GM12872 (cell line): Measurements from ENCODE around the gene TRIM47.

ENCODE experiments used
- CTCF ChIP-seq: IDR thresholded peaks from 3 replicates; pipeline ENCODE4 v1.5.1; 2011; ENCODE audit warnings: low read depth, mild to moderate bottlenecking, low read length, moderate library complexity; ENCODE audit not compliant: insufficient read depth

Gene TRIM47

GRCh38 chr17:75904749-75905521, 26.6 kb upstream of the TRIM47 start, which contains the start of gene MRPL38:
MRPL38 (minus strand) TSS chr17:75904884; CDS start chr17:75904875, 9 bp downstream.
- peak; percentile 87 for TF ChIP-seq CTCF

- TF ChIP-seq CTCF = no peak
Measured at GRCh38 chr17:75902406-75902805, 24.0 kb upstream of the TRIM47 start.

DNA sequence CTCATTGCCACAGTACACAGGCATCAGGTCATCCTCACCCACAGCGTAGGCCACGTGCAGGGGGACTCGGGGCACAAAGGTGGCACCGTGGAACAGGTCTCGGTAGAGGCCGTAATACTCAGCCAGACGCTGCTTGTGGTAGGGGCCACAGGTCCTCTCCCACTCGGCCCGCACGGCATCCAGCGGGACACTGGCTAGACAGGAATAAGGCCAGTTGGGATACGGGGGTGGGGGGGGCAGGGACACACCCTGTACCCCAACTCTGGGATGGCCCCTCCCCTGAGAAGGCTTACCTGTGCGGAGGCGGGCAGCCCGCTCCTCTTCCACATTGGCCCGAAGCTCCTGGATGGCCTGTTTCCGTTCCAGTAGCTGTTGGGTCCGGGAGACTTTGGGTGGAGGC, 23.3 kb upstream of the TRIM47 start:
- no peak for TF ChIP-seq CTCF

- no peak for TF ChIP-seq CTCF
Measured at GRCh38 chr17:75900691-75901533, 22.5 kb upstream of the TRIM47 start.

DNA sequence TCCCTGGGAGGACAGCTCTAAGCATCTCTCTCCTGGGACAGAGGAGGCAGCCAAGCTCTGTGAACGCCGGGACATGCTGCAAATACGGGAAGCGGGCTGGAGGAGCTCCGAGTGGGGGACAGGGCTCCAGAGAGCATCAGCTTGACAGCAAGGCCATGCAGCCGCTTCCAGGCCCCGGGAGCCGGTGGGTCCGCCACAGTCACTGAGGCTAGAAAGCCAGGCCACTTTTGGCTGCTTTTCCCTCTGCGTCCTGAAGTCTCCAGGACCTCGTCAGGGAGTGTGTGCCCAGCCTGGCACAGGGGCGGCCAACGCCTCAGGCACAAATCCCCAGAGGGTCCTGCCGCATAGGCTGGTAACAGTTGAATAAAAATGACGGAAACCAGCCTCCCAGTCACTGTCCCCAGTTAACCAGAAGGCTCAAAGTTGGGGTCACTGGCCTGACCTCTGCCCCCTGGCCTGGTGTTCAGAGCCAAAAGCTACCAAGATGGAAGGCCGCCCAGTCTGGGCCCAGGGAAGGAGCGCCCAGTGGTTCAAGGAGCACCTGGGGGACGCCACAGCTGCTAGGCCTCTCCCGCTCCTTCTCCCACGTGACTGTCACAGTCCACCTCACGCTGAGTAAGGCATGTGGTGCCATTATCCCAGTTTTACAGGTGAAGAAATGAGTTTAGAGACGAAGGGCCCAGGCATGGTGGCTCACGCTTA, 21.5 kb upstream of the TRIM47 start:
- no peak for TF ChIP-seq CTCF

GRCh38 chr17:75899353-75899752, 21.0 kb upstream of the TRIM47 start:
- TF ChIP-seq CTCF = no peak

- TF ChIP-seq CTCF = no peak
Measured at GRCh38 chr17:75898791-75899190, 20.4 kb upstream of the TRIM47 start.
